Ishikawa (cell line): ENCODE measurements around the gene EXOC4.
A peak's percentile ranks its signal among the peaks of the same experiment; 100 is the strongest.

ENCODE experiments used
- CEBPB ChIP-seq: IDR thresholded peaks from 2 replicates; pipeline ENCODE4 v1.6.1; 2012
- CREB1 ChIP-seq: IDR thresholded peaks from 2 replicates; pipeline ENCODE4 v1.6.1; 2012; ENCODE audit warnings: low read depth
- EGR1 ChIP-seq: IDR thresholded peaks from 2 replicates; pipeline ENCODE4 v1.6.1; 2012
- EP300 ChIP-seq: IDR thresholded peaks from 2 replicates; pipeline ENCODE4 v1.6.1; 2012; ENCODE audit warnings: borderline replicate concordance
- FOXM1 ChIP-seq: IDR thresholded peaks from 2 replicates; pipeline ENCODE4 v1.6.1; 2012; ENCODE audit warnings: low read depth, borderline replicate concordance
- MAX ChIP-seq: IDR thresholded peaks from 2 replicates; pipeline ENCODE4 v1.6.1; 2012
- NFIC ChIP-seq: IDR thresholded peaks from 2 replicates; pipeline ENCODE4 v1.6.1; 2012
- RAD21 ChIP-seq: IDR thresholded peaks from 2 replicates; pipeline ENCODE4 v1.6.1; 2012; ENCODE audit warnings: low read depth
- REST ChIP-seq: IDR thresholded peaks from 2 replicates; pipeline ENCODE4 v1.6.1; 2012; ENCODE audit warnings: low read depth, mild to moderate bottlenecking
- TAF1 ChIP-seq: IDR thresholded peaks from 2 replicates; pipeline ENCODE4 v1.6.1; 2012; ENCODE audit warnings: low read depth, mild to moderate bottlenecking
- TCF12 ChIP-seq: IDR thresholded peaks from 2 replicates; pipeline ENCODE4 v1.6.1; 2012; ENCODE audit warnings: low read depth
- TEAD4 ChIP-seq: IDR thresholded peaks from 2 replicates; pipeline ENCODE4 v1.6.1; 2012
- USF1 ChIP-seq: IDR thresholded peaks from 2 replicates; pipeline ENCODE4 v1.6.1; 2012
- YY1 ChIP-seq: IDR thresholded peaks from 2 replicates; pipeline ENCODE4 v1.6.1; 2012; ENCODE audit warnings: low read depth
- ZBTB7A ChIP-seq: IDR thresholded peaks from 2 replicates; pipeline ENCODE4 v1.6.1; 2012; ENCODE audit warnings: low read depth

The EXOC4 gene

GRCh38 chr7:133252858-133253518 lies at the start of gene EXOC4:
Gene EXOC4, plus strand, starts transcription at chr7:133253078.
- TF ChIP-seq EP300 (no peak), EGR1 (no peak), YY1 (peak; percentile 94), MAX (peak; percentile 58), REST (no peak), TCF12 (no peak), TAF1 (peak; percentile 71; the same call in 1 of the 2 replicates), NFIC (no peak), CREB1 (peak; percentile 87), FOXM1 (no peak), CEBPB (no peak), USF1 (peak; percentile 71), ZBTB7A (0 out of 2 replicates have a peak, but pooled peaks have one; percentile 26)

- no peak for TF ChIP-seq USF1
- TF ChIP-seq EGR1: no peak
- TF ChIP-seq CEBPB: no peak
- no peak for TF ChIP-seq RAD21
- no peak for TF ChIP-seq ZBTB7A
- TF ChIP-seq CREB1: no peak
- no peak for TF ChIP-seq REST
- TF ChIP-seq EP300: no peak
- no peak for TF ChIP-seq TEAD4
- no peak for TF ChIP-seq NFIC
Observed at GRCh38 chr7:133203490-133203889, 49.4 kb upstream of the EXOC4 start.

- TF ChIP-seq ZBTB7A: no peak
- no peak for TF ChIP-seq YY1
- TF ChIP-seq FOXM1: no peak
- TF ChIP-seq MAX: no peak
- TF ChIP-seq CREB1: no peak
- no peak for TF ChIP-seq TEAD4
- TF ChIP-seq TAF1: no peak
- no peak for TF ChIP-seq NFIC
- TF ChIP-seq REST: no peak
- TF ChIP-seq EP300: no peak
- TF ChIP-seq RAD21: no peak
- TF ChIP-seq USF1: no peak
- no peak for TF ChIP-seq EGR1
- no peak for TF ChIP-seq TCF12
- no peak for TF ChIP-seq CEBPB
Observed at GRCh38 chr7:133207687-133208086, 45.2 kb upstream of the EXOC4 start.

- TF ChIP-seq YY1: no peak
- no peak for TF ChIP-seq NFIC
- TF ChIP-seq CREB1: no peak
- TF ChIP-seq TAF1: no peak
Observed at GRCh38 chr7:133217773-133218172, 35.1 kb upstream of the EXOC4 start.
